ENCODE results near the gene NCK1.
A peak's percentile ranks its signal among the peaks of the same experiment; 100 is the strongest.

Gene NCK1

GRCh38 chr3:136947477-136947876 is 85.5 kb downstream of the NCK1 start:
- Mint-ChIP-seq H3K9me3 (no peaks in the 10 kb centered on the region), H3K27ac (no peak overlapping the region), H3K27me3 (ENCODE audit: low read depth) (no peaks in the 10 kb centered on the region), H3K36me3 (ENCODE audit: low read depth) (peaks cover 28% of the 10 kb centered on the region), H3K4me1 (no peaks in the 10 kb centered on the region), H3K4me3 (no peak overlapping the region)
- no peak for TF ChIP-seq CTCF (IDR thresholded peaks at IDR 0.05; ENCODE audit: unreplicated experiment in 3 of 3)

DNA sequence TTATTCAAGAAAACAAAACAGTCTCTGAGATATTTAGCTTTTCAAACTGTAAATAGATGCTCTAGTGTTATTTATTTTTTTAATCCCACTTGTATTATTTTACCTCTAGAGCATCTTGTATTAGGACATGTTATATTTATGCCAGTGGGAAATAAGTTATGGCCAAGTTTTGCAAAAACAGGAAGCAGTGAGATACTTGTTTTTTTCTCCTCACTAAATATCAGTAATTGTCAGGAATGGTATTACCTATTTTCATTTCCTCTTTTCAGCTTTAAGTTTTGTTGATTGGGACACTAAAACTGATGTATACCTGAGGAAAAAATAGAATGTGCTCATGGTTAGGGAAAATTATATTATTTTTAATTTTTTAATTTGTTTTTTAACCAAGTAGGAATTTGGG is 87.1 kb downstream of the NCK1 start:
- Mint-ChIP-seq H3K36me3 (ENCODE audit: low read depth) (peaks cover 23% of the 10 kb centered on the region), H3K4me1 (no peaks in the 10 kb centered on the region), H3K9me3 (no peaks in the 10 kb centered on the region), H3K27ac (no peak overlapping the region), H3K4me3 (no peak overlapping the region), H3K27me3 (ENCODE audit: low read depth) (no peaks in the 10 kb centered on the region)
- TF ChIP-seq CTCF (IDR thresholded peaks at IDR 0.05; ENCODE audit: unreplicated experiment in 3 of 3) = no peak

DNA sequence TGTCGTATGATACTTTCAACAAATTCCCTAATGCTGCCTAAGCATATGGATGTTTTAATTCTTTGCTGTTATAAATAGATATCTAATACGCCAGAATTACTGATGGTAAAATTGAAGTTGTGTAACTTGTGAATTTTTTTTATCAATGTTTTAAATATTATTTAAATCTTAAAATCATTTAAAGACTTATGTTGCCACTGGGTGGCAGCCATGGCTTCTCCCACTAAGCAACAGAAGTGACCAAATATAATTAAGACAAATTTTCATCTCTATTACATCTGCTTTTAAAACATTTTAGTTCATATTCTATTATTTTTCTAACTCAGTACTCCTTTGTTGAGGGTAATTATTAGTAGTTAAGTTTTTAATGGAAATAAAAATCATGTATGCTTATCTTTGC is 87.7 kb downstream of the NCK1 start:
- Mint-ChIP-seq H3K27ac (no peak overlapping the region), H3K4me1 (no peaks in the 10 kb centered on the region), H3K4me3 (no peak overlapping the region), H3K27me3 (ENCODE audit: low read depth) (no peaks in the 10 kb centered on the region), H3K9me3 (no peaks in the 10 kb centered on the region), H3K36me3 (ENCODE audit: low read depth) (peaks cover 18% of the 10 kb centered on the region)
- peak in 2 of 3 experiments; percentile 16 to 17 for TF ChIP-seq CTCF (IDR thresholded peaks at IDR 0.05; ENCODE audit: unreplicated experiment in 3 of 3)

DNA sequence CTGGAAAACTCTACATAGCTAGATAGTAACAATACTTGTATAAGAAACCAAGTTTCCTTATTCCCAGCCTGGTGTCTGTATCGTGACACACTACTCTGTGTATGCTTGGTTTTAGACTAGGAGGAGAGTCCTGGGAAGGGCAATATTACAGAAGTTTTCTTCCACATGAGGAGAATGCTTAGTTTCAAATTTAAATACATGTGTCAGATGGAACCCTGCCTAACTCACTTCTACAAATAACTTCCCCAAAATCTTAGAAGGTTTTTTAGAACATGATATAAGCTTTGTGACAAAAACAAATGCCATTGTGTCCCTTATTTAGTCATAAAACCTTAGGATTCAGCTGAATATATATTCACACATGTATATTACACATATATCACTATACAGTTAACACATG is 88.6 kb downstream of the NCK1 start:
- Mint-ChIP-seq H3K9me3 (no peaks in the 10 kb centered on the region), H3K4me1 (no peaks in the 10 kb centered on the region), H3K36me3 (ENCODE audit: low read depth) (peaks cover 14% of the 10 kb centered on the region), H3K4me3 (no peak overlapping the region), H3K27me3 (ENCODE audit: low read depth) (no peaks in the 10 kb centered on the region), H3K27ac (no peak overlapping the region)
- no peak for TF ChIP-seq CTCF (IDR thresholded peaks at IDR 0.05; ENCODE audit: unreplicated experiment in 3 of 3)

DNA sequence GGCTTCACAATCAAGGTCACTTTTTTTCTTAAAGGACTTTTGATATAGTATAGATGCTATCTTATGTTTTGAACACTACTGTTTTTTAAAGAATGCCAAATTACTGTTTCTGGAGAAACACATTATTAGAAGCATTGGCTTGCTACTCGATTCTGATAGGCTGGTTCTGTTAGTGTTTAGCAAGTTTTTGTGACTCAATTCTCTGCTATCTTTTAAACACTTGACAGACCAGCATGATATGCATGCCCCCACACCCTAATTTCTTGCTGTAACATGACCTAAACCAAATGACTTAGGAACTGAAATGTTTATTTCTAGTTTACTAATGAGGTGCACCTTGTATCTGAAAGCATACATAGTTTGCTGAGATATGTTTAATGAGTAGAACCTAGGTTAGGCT is 90.3 kb downstream of the NCK1 start:
- Mint-ChIP-seq H3K27ac (no peak overlapping the region), H3K27me3 (ENCODE audit: low read depth) (no peaks in the 10 kb centered on the region), H3K9me3 (no peaks in the 10 kb centered on the region), H3K36me3 (ENCODE audit: low read depth) (peaks cover 5% of the 10 kb centered on the region), H3K4me3 (no peak overlapping the region), H3K4me1 (no peaks in the 10 kb centered on the region)
- no peak for TF ChIP-seq CTCF (IDR thresholded peaks at IDR 0.05; ENCODE audit: unreplicated experiment in 3 of 3)

DNA sequence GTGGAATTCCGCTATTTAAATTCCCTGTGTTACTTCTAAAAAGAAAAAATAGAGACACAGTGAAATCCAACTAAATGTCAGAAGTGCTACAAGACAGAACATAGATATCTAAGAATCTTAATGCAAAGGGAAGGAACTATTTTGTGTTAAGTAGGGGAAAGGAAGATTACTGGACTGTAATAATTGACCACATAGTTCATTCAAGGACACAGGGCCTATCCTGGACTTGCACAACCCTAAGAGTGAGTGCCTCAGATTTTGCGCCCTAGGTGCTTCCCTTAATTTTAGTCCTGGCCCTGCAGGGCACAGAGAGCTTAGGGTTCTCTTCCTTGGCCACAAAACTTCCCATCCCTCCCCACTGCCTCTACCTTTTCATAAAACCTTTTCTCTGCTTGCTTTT is 92.2 kb downstream of the NCK1 start:
- H3K27me3 Mint-ChIP-seq (ENCODE audit: low read depth) = no peaks in the 10 kb centered on the region
- no peaks in the 10 kb centered on the region for H3K36me3 Mint-ChIP-seq (ENCODE audit: low read depth)
- no peak overlapping the region for H3K27ac Mint-ChIP-seq
- no peak overlapping the region for H3K4me3 Mint-ChIP-seq
- H3K9me3 Mint-ChIP-seq = no peaks in the 10 kb centered on the region
- H3K4me1 Mint-ChIP-seq = no peaks in the 10 kb centered on the region
- no peak for TF ChIP-seq CTCF (IDR thresholded peaks at IDR 0.05; ENCODE audit: unreplicated experiment in 3 of 3)

Data from nephron (organoid).